HG03457 (cell line): ENCODE measurements around the gene STK39.
A peak's percentile ranks its signal among the peaks of the same experiment; 100 is the strongest.
"Not testable (repeated sequence)": the region's sequence is repeated elsewhere in the genome, so short reads cannot be mapped to it uniquely, and the experiment has no call there.

Source experiments
- ATAC-seq: cut with Tn5 transposase; IDR thresholded peaks from one replicate; pipeline ENCODE4 v1.9.1; 2021; ENCODE audit warnings: moderate number of reproducible peaks; ENCODE audit not compliant: unreplicated experiment

STK39 gene

GRCh38 chr2:168105127-168105683, 142.2 kb downstream of the STK39 start:
- no peak for ATAC-seq

GRCh38 chr2:168097431-168097830, 150.0 kb downstream of the STK39 start:
- no peak for ATAC-seq

DNA sequence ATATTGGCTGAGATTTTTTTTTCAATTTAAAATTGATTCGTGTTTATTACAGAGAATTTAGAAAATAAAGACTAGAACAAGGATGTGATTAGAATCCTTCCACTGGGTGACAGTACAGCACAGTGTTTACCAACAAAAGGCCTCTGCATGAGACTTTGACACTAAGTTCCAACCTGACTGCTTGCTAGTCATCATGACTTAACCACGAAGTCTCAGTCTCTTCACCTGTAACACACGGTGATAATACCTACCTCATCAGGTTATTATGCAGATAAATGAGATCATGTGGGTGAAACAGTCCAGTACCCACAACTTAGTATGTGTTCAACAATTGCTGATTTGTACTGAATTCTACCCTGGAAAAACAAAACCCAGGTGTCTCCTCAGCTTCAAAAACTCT, 151.2 kb downstream of the STK39 start:
- ATAC-seq = no peak

- no peak for ATAC-seq
These were observed 155.4 kb downstream of the STK39 start for GRCh38 chr2:168091986-168092385.

DNA sequence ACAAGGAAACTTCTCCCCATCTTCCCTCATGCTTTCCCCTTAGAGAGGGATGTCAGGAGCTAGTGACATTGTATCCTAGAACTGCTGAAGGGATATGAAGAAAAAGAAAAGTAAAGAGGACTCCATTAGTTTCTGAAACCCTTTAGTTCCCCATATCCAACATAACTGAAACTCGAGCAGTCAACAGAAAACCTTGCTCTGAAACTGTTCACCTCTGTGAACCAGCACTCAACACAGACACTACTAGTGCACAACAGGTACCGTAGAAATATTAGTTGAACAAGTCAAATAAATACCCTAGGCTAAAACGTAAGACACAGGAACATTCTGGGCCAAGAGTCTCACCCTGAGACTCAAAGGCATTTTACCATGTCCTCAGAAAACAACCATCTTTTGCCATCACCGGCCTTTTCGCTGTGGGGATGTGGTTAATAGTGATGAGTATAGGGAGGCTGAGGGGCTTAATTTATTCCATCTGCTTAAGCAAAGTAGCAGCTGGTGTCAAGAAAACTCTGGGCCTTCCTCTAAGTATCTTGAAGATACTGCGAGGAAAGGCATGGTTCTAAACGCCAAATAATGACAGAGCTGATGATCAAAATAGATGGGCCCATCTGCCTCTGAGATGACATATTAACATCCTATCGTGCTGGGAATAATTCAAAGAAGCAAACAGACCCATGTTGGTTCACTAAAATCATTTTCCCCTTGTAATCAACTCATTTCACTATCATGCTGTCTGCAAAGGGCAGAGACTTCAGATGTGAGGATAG, 156.8 kb downstream of the STK39 start:
- peak; percentile 85 for ATAC-seq

GRCh38 chr2:168089200-168089599, 158.2 kb downstream of the STK39 start:
- ATAC-seq = no peak

GRCh38 chr2:168087401-168087800, 160.0 kb downstream of the STK39 start:
- no peak for ATAC-seq

GRCh38 chr2:168086851-168087250, 160.5 kb downstream of the STK39 start:
- no peak for ATAC-seq

DNA sequence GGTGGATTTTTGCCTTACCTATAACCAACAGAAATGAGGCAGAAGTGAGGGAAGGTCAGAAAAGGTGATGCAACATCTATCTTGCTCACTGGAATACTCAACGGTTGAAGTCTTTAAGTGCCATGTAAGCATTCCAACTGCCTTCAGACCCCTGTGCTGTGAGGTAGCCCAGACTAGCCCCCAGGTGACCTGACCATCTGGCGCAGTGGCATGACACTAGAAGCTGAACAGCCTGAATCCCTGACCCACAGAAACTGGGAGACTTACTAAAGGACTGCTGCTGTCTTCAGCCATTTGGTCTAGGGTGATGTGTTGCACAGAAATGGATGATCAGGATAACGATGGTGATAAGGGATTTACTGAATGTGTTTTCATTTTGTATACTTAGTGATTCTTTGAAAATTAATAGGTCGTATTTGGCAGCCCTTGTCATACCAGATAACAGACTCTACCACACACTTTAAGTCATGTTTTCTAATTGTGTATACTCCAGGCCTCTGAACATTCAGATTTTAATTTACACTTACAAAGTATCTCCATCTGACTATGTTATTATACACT, 161.5 kb downstream of the STK39 start:
- no peak for ATAC-seq

GRCh38 chr2:168084288-168084687, 163.1 kb downstream of the STK39 start:
- ATAC-seq = no peak

- not testable (repeated sequence) for ATAC-seq
These were observed 165.9 kb downstream of the STK39 start for GRCh38 chr2:168081452-168081851.

DNA sequence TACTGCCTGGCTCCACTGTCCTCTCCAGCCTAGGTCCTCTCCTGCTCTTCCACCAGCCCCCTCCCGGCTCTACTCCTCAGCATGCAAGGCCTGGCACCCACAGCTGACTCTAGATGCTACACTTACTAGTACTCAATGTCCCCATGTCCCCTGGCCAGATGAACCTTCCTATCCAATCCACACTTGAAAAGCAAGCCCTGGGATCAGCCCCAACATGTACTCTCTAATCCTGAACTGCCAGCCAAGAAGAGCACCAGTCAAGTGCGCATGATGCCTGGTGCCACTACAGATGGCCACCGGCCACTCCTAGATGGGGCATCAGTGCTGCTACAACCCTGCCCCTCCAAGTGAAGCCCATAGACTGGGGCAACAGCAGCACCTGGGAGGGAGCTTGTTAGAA, 168.2 kb downstream of the STK39 start:
- no peak for ATAC-seq

GRCh38 chr2:168076731-168077130, 170.7 kb downstream of the STK39 start:
- ATAC-seq = no peak

GRCh38 chr2:168075446-168075845, 171.9 kb downstream of the STK39 start:
- ATAC-seq = no peak

DNA sequence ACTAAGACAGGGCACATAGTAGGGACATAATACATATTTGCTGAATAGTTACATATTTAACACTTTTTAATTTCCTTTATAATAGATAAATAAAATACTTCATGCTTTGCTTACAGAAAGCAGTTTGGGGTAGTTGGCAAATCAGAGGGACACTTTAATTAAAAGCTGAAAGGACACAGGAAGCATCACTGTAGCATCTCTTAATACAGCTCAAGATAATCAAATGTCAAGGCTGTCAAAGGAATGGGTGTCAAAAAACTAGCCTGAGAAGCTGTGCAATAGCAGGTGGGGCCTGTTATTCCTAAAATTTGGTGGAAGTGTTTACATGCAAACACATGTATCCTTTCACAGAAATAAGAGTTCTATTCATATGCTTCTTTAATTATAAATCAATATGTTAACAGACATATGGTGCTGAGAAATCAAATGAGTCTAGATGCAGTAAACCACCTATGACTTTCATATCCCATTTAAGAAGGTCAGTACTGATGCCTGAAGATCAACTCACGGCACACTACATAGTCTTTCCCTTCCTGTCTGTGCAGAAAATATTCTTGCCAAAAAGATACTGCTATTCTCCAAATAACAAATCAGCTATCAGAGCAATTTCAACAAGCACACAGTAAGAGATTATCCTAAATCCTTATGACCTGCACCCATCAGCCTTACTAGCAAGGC, 174.6 kb downstream of the STK39 start:
- no peak for ATAC-seq

GRCh38 chr2:168064011-168064998, 183.1 kb downstream of the STK39 start:
- no peak for ATAC-seq

- ATAC-seq = no peak
These were observed 184.5 kb downstream of the STK39 start for GRCh38 chr2:168062936-168063335.

DNA sequence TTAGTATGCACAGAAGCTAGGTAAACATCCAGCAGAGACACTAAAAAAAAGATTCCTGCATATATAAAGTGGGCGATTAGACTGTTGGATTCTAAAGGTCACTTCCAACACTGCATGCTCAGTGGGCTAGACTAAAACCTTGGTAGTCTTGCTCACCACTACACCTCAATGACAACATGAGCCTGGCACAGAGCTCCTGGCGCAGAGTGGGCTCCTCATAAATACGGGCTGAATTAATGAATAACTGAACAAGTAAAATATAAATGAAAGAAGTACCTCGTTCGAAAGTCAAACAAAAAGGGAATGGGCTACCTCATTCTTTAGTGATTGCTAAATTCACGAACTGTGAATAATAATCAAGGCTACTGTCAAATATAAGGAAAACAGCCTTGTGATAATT, 185.3 kb downstream of the STK39 start:
- ATAC-seq = no peak

DNA sequence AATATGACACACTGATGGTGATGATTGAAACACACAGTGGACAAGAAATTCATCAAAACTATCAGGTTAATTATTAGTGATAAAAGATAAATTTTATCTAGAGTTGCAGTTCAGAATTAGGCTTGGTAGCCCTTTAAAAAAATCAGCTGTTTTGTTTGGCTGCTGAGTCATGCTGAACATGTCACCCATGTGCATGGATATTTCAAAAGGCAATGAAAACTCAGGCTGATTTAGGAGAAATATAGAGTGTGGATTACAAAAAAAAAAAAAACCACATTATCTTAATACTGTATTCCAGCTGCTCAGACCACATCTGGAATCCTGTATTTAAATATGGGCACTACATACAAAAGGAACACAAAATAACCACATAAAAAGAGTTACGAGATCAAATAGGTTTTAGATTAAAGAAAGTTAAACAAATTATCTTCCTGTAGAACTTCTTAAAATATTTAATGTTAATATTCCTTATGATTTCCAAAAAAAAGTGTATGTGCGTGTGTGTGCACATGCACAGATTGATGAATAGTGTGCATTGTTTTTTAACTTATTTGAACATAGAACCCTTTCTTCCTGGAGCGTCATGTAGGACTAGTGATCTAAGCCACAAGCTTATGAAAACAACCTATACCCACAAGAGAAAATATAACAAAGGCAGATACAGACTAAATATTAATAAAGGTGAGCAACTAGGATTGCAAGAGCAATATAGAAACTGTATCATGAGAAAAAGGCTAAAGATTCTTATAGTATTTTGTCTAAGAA, 186.2 kb downstream of the STK39 start:
- no peak for ATAC-seq

DNA sequence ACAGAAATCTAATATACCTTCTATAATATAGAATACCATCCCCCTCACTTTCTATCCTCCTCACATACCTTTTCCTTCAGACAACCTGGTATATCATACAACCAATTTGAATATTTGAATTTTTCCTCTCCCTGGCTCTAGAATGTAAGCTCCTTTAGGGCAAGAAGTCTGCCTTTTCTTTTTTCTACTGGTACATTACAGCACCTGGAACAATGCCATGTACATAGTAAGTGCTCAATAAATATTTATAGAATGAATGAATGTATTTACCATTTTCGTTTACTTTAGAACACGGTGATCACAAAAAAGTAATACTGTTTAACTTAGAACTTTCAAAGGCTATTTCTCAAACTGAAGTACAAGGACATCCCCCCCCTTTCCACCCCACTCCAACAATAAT, 187.6 kb downstream of the STK39 start:
- ATAC-seq = no peak
